Lower lobe of right lung (tissue), 2 donors: ENCODE data around the gene ST13. TPM values are rescaled to one million over a fixed set of nuclear protein-coding genes. Genes with fewer than 3 reads are reported as not detected.
A peak's percentile ranks its signal among the peaks of the same experiment; 100 is the strongest.

Experiments used
- ATAC-seq, 2 donors: fragments of 200-7000 bp; cut with Tn5 transposase; one replicate each; pipeline ENCODE4 v1.9.1; 2020 to 2022; ENCODE audit warnings: mild to moderate bottlenecking in 2 of 2, moderate library complexity in 2 of 2
- DNase-seq: peaks from one replicate; pipeline ENCODE4 v3.0.0-alpha.2; 2020
- H3K27ac ChIP-seq: fragments of 200-600 bp; one replicate; pipeline ENCODE4 v1.8.0; 2022
- H3K27me3 ChIP-seq: fragments of 200-600 bp; one replicate; pipeline ENCODE4 v1.8.0; 2022; ENCODE audit warnings: low read depth
- H3K36me3 ChIP-seq: fragments of 200-600 bp; one replicate; pipeline ENCODE4 v1.8.0; 2022; ENCODE audit warnings: mild to moderate bottlenecking
- H3K4me1 ChIP-seq: fragments of 200-600 bp; one replicate; pipeline ENCODE4 v1.8.0; 2022
- H3K4me3 ChIP-seq: fragments of 200-600 bp; one replicate; pipeline ENCODE4 v1.8.0; 2022; ENCODE audit warnings: mild to moderate bottlenecking
- H3K9me3 ChIP-seq: fragments of 200-600 bp; one replicate; pipeline ENCODE4 v1.8.0; 2022
- intact Hi-C: fragments of 100-400 bp; cut with DNase I; formaldehyde crosslinking; loops from one replicate; pipeline ENCODE4 v1.11.0; 2022
- long read RNA-seq: library from polyadenylated mRNA; unstranded; transcript quantifications from one replicate; pipeline ENCODE4 v2.0.0, GENCODE V29; 2021
- total RNA-seq: library from RNA; stranded (reverse); fragmentation: NEBNext Ultra II Directional; extraction: Animal tissue kit (Norgen Biotek cat#: 25700); gene quantifications from one replicate; pipeline ENCODE4 v1.2.1, GENCODE V29; 2021
- TF ChIP-seq, protein P1 (sequence below): fragments of 200-600 bp; IDR thresholded peaks from one replicate; pipeline ENCODE4 v1.8.0; 2022; ENCODE audit warnings: antibody characterized with exemption, mild to moderate bottlenecking
- donor health status: DM: no; HTN: yes; CAD: no; lungs with severe emphysema.

Gene ST13
- total RNA-seq, result 237 TPM
- long read RNA-seq, transcript ST13-201 (12 exons, 3,595 nt), result major isoform, 294 of 342 reads
- long read RNA-seq, partial matches to known transcripts, result 28 of 342 reads
- long read RNA-seq, other reads (novel, unspliced or antisense), result 20 of 342 reads

DNA sequence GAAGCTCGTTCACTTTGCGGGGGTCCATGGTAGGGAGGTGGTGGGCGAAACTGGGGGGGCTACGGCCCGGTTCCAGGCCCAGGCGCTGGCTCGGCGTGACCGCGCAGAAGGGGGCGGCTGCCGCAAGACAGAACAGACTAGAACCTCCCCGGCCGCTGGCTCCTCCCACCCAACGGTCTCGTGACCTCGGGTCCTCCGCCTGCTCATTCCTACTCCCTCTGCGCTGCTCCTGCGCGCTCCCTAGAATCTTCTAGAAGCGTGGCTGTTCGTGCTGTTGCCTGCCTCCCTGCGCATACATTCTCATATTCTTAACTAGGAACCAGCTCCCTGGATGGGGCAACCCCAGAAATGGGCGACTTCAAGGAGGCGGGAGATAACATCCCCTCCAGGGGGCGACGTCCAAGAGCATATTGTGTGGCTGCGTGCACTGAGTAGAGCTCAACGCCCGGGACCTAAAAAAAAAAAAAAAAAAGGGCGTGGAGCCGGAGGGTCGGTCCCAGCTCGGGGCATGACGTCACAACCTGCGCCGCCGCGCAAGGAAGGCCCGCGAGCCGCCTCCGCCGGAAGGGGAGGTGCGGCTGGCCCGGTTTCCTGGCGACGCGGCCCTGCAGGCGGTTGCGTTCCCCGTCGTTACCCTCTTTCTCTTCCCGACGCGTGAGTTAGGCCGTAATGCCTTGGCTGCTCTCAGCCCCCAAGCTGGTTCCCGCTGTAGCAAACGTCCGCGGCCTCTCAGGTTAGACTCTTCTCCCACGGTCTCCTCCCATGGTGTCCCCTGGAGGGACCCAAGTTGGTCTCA, at the start of gene ST13, which contains the start of gene XPNPEP3:
ST13 (minus strand) TSS at position 127 of the 796 bp plus-strand sequence; CDS start at position 28, 99 bp downstream.
XPNPEP3 (plus strand) TSS at position 636 of the 796 bp plus-strand sequence; CDS start at position 670, 34 bp downstream.
- intact Hi-C loops, result no loop called here
- Histone ChIP-seq H3K27me3 (no peaks in the 10 kb centered on the region), H3K4me1 (peaks cover 47% of the 10 kb centered on the region), H3K9me3 (no peaks in the 10 kb centered on the region), H3K27ac (peak within 1 kb of the TSS; percentile 94), H3K36me3 (peaks cover 3% of the 10 kb centered on the region), H3K4me3 (peak within 1 kb of the TSS; percentile 89)
- TF ChIP-seq, protein P1, sequence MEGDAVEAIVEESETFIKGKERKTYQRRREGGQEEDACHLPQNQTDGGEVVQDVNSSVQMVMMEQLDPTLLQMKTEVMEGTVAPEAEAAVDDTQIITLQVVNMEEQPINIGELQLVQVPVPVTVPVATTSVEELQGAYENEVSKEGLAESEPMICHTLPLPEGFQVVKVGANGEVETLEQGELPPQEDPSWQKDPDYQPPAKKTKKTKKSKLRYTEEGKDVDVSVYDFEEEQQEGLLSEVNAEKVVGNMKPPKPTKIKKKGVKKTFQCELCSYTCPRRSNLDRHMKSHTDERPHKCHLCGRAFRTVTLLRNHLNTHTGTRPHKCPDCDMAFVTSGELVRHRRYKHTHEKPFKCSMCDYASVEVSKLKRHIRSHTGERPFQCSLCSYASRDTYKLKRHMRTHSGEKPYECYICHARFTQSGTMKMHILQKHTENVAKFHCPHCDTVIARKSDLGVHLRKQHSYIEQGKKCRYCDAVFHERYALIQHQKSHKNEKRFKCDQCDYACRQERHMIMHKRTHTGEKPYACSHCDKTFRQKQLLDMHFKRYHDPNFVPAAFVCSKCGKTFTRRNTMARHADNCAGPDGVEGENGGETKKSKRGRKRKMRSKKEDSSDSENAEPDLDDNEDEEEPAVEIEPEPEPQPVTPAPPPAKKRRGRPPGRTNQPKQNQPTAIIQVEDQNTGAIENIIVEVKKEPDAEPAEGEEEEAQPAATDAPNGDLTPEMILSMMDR, result peak; percentile 22
- DNase-seq (peak; percentile 99), ATAC-seq (peak; percentile 98 to 99)

DNA sequence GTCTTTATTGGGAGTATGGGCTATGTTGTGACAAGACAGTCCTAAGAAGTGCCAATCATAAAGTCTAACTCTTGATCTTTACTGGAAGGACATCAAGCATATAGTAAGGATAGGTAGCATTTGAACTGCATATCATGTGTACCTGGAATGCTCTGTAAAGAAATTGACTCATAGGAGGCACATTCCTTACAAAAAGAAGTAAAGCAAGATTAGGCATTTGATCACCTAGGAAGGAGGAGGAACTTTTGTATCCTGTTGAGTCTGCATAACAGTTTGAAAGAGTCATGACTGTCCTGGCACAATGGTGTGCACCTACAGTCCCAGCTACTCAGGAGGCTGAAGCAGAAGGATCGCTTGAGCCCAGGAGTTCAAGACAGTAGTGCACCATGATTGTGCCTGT, 47.7 kb upstream of the ST13 start:
- Histone ChIP-seq H3K27me3 (no peaks in the 10 kb centered on the region), H3K4me1 (no peaks in the 10 kb centered on the region), H3K27ac (no peak overlapping the region), H3K9me3 (no peaks in the 10 kb centered on the region), H3K4me3 (no peak overlapping the region), H3K36me3 (peaks cover 41% of the 10 kb centered on the region)
- TF ChIP-seq, protein P1, result no peak
- intact Hi-C loops, result no loop called here
- no peak for DNase-seq
- ATAC-seq, result no peak

DNA sequence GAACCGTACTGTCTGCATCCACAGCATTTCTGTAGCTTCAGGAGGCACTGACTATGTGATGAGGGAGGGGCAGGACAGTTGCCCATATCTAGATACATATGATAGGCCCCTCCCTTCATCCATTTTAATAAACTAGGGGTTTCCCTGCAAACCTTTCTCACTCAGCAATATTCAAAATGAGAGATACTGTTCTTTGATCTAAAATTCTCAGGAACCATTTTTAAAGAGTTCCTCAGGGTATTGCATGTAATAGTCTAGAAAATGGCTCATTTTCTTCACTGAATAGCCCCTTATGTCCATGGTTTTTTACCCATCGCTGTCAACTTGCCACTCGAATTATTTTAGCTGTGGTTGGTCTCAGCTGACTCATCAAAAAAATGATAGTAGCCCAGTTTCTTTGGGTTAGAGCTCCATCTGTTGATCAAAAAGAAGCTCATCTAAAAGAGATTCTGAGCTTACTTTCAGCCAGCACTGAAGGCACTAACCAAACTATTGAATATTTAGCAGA, 42.5 kb upstream of the ST13 start:
- intact Hi-C loops, result no loop called here
- H3K36me3 ChIP-seq, result peaks cover 23% of the 10 kb centered on the region
- no peak overlapping the region for H3K4me3 ChIP-seq
- no peak for ATAC-seq
- H3K27me3 ChIP-seq, result no peaks in the 10 kb centered on the region
- H3K4me1 ChIP-seq, result no peaks in the 10 kb centered on the region
- TF ChIP-seq, protein P1, result peak; percentile 35
- DNase-seq, result no peak
- no peaks in the 10 kb centered on the region for H3K9me3 ChIP-seq
- no peak overlapping the region for H3K27ac ChIP-seq

DNA sequence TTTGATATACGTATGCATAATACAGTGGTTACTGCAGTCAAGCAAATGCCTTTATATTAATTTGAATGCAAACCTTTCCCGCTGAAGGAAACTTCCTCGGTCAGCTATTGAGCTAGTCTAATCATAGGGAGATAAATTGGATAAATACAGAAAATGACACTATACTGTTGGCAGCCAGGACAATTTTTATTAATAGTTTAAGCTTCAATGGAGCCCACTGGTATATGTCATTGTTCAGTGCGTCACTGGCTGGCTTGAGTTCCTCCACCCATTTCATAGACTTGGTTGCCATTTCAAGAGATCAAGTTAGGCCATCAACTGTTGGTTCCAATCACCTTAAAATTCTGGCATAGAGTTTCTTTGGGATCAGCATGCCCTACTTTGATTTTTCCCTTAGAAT, 38.0 kb upstream of the ST13 start:
- Histone ChIP-seq H3K27ac (no peak overlapping the region), H3K4me1 (no peaks in the 10 kb centered on the region), H3K36me3 (peaks cover 44% of the 10 kb centered on the region), H3K27me3 (no peaks in the 10 kb centered on the region), H3K4me3 (no peak overlapping the region), H3K9me3 (no peaks in the 10 kb centered on the region)
- no peak for ATAC-seq
- DNase-seq, result no peak
- intact Hi-C loops, result no loop called here
- TF ChIP-seq, protein P1, result no peak

DNA sequence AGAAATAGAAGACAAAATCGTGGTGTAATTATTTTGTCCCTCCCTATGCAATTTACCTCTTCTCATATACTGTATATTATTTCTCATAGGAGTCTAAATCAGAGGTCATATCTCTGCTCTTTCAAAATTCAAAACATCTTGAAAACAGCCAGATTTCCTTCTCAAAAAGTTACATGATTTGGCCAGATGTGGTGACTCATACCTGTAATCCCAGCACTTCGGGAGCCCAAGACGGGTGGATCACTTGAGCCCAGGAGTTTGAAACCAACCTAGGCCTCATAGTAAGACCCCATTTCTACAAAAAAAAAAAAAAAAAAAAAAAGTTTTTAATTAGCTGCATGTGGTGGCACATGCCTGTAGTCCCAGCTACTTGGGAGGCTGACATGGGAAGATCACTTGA, 34.4 kb upstream of the ST13 start:
- DNase-seq, result no peak
- no peaks in the 10 kb centered on the region for H3K9me3 ChIP-seq
- intact Hi-C loops, result no loop called here
- ATAC-seq, result no peak
- H3K4me1 ChIP-seq, result no peaks in the 10 kb centered on the region
- no peak overlapping the region for H3K27ac ChIP-seq
- TF ChIP-seq, protein P1, result no peak
- no peak overlapping the region for H3K4me3 ChIP-seq
- peaks cover 75% of the 10 kb centered on the region for H3K36me3 ChIP-seq
- no peaks in the 10 kb centered on the region for H3K27me3 ChIP-seq
